Gastrocnemius medialis (tissue), 4 donors: Measurements from ENCODE around the gene IGSF21. TPM values are rescaled to one million over a fixed set of nuclear protein-coding genes. Genes with fewer than 3 reads are reported as not detected.

Experiments
- ATAC-seq, 2 donors: fragments of 150-250 bp; one replicate each; pipeline ENCODE4 v1.9.1; 2016
- DNase-seq, 2 donors: peaks; one replicate each; pipeline ENCODE4 v3.0.0-alpha.2; 2019
- H3K27ac ChIP-seq, 4 donors: fragments of 200-600 bp; sonication (generic); 1 replicate in 1 of 4; 2 replicates in 3 of 4; pipeline ENCODE4 v1.5.1; 2016 to 2018; ENCODE audit warnings: mild to moderate bottlenecking in 2 of 4, moderate library complexity in 1 of 4
- H3K27me3 ChIP-seq, 3 donors: fragments of 200-600 bp; sonication (generic) in 2 of 3; 1 replicate in 1 of 3; 2 replicates in 2 of 3; pipeline versions ENCODE4 v1.5.1 to v1.6.0; 2016 to 2019; ENCODE audit warnings: mild to moderate bottlenecking in 1 of 3, moderate library complexity in 1 of 3
- H3K36me3 ChIP-seq, 2 donors: fragments of 200-600 bp; sonication (generic) in 1 of 2; one replicate each; pipeline ENCODE4 v1.5.1; 2017 to 2018
- H3K4me1 ChIP-seq, 2 donors: fragments of 200-600 bp; sonication (generic) in 1 of 2; one replicate each; pipeline ENCODE4 v1.5.1; 2016 to 2017; ENCODE audit warnings: mild to moderate bottlenecking in 2 of 2
- H3K4me3 ChIP-seq, 4 donors: fragments of 200-600 bp; sonication (generic) in 3 of 4; 1 replicate in 1 of 4; 2 replicates in 3 of 4; pipeline ENCODE4 v1.5.1; 2016 to 2019; ENCODE audit warnings: mild to moderate bottlenecking in 2 of 4
- H3K9me3 ChIP-seq, 3 donors: fragments of 200-600 bp; sonication (generic) in 2 of 3; 1 replicate in 1 of 3; 2 replicates in 2 of 3; pipeline ENCODE4 v1.5.1; 2016 to 2019
- CTCF ChIP-seq, 5 experiments: fragments of 450-650 bp in 3 of 5; fragments of 200-600 bp in 2 of 5; sonication (generic) in 2 of 5; IDR thresholded peaks in 4 of 5; conservative IDR thresholded peaks in 1 of 5; 1 replicate in 4 of 5; 2 replicates in 1 of 5; pipeline ENCODE4 v1.5.1; 2016 to 2019; ENCODE audit warnings: antibody characterized with exemption in 5 of 5, mild to moderate bottlenecking in 3 of 5, moderate library complexity in 3 of 5
- POLR2A ChIP-seq, 2 donors: fragments of 450-650 bp; IDR thresholded peaks; one replicate each; pipeline ENCODE4 v1.6.1; 2017; ENCODE audit warnings: antibody characterized with exemption in 2 of 2, mild to moderate bottlenecking in 2 of 2, moderate library complexity in 2 of 2
- in situ Hi-C, 4 donors: fragments of 200-750 bp; cut with MboI; loops; one replicate each; pipeline versions ENCODE4 v1.15.0 to v1.8.0; 2017; ENCODE audit warnings: low sequenced_read_pairs in 4 of 4
- intact Hi-C: fragments of 100-400 bp; cut with DNase I; formaldehyde crosslinking; loops from one replicate; pipeline ENCODE4 v1.15.1; 2023; ENCODE audit warnings: low total_unique reads
- total RNA-seq, 4 donors: library from RNA; depleted of rRNA; stranded (reverse); fragments of >200 nt; gene quantifications; one replicate each; pipeline versions ENCODE4 v1.1.0 to v1.2.3, GENCODE V29; 2016

IGSF21 gene
- total RNA-seq, 4 donors from 2014 or later, result 0.32 to 0.66 (median 0.53) TPM

GRCh38 chr1:18166929-18167328 is 59.3 kb downstream of the IGSF21 start:
- intact Hi-C loops (no loop called here), in situ Hi-C loops (no loop called here)
- TF ChIP-seq CTCF (IDR thresholded peaks at IDR 0.05 in 4 of 5, conservative IDR thresholded peaks at IDR 0.05 in 1 of 5) (no peak), POLR2A (IDR thresholded peaks at IDR 0.05) (no peak)
- Histone ChIP-seq H3K4me3 (no peak overlapping the region), H3K4me1 (no peaks in the 10 kb centered on the region), H3K9me3 (no peaks in the 10 kb centered on the region), H3K36me3 (no peaks in the 10 kb centered on the region), H3K27ac (no peak overlapping the region), H3K27me3 (peaks cover 0 to 16% (median 8%) of the 10 kb centered on the region in 3 donors)
- DNase-seq, result no peak
- ATAC-seq, result no peak

- Histone ChIP-seq H3K36me3 (no peaks in the 10 kb centered on the region), H3K27me3 (peaks cover 3 to 25% (median 14%) of the 10 kb centered on the region in 3 donors), H3K4me1 (no peaks in the 10 kb centered on the region), H3K27ac (no peak overlapping the region), H3K4me3 (no peak overlapping the region), H3K9me3 (no peaks in the 10 kb centered on the region)
- TF ChIP-seq POLR2A (IDR thresholded peaks at IDR 0.05) (no peak), CTCF (IDR thresholded peaks at IDR 0.05 in 4 of 5, conservative IDR thresholded peaks at IDR 0.05 in 1 of 5) (no peak)
- no peak for ATAC-seq
- intact Hi-C loops, result no loop called here
- DNase-seq, result no peak
- in situ Hi-C loops, result no loop called here
Observed at GRCh38 chr1:18170444-18170843, 62.8 kb downstream of the IGSF21 start.

GRCh38 chr1:18174037-18174436 is 66.4 kb downstream of the IGSF21 start:
- in situ Hi-C loops, result no loop called here
- Histone ChIP-seq H3K36me3 (no peaks in the 10 kb centered on the region), H3K4me3 (no peak overlapping the region), H3K27me3 (peaks cover 15 to 43% (median 20%) of the 10 kb centered on the region in 3 donors), H3K4me1 (no peaks in the 10 kb centered on the region), H3K27ac (no peak overlapping the region), H3K9me3 (no peaks in the 10 kb centered on the region)
- intact Hi-C loops, result no loop called here
- no peak for DNase-seq
- no peak for TF ChIP-seq POLR2A (IDR thresholded peaks at IDR 0.05)
- ATAC-seq, result no peak

GRCh38 chr1:18175051-18175450 is 67.5 kb downstream of the IGSF21 start:
- H3K36me3 ChIP-seq, result no peaks in the 10 kb centered on the region
- no peak overlapping the region for H3K4me3 ChIP-seq
- H3K9me3 ChIP-seq, result no peaks in the 10 kb centered on the region
- no peak for DNase-seq
- in situ Hi-C loops (no loop called here), intact Hi-C loops (no loop called here)
- H3K4me1 ChIP-seq, result no peaks in the 10 kb centered on the region
- peaks cover 22 to 39% (median 23%) of the 10 kb centered on the region in 3 donors for H3K27me3 ChIP-seq
- no peak overlapping the region for H3K27ac ChIP-seq
- no peak for ATAC-seq
- TF ChIP-seq POLR2A (IDR thresholded peaks at IDR 0.05) (no peak), CTCF (IDR thresholded peaks at IDR 0.05 in 4 of 5, conservative IDR thresholded peaks at IDR 0.05 in 1 of 5) (no peak)

GRCh38 chr1:18175530-18176377 is 68.2 kb downstream of the IGSF21 start:
- intact Hi-C loops (no loop called here), in situ Hi-C loops (no loop called here)
- no peak overlapping the region for H3K27ac ChIP-seq
- TF ChIP-seq POLR2A (IDR thresholded peaks at IDR 0.05), result no peak
- no peak for TF ChIP-seq CTCF (IDR thresholded peaks at IDR 0.05 in 4 of 5, conservative IDR thresholded peaks at IDR 0.05 in 1 of 5)
- no peaks in the 10 kb centered on the region for H3K9me3 ChIP-seq
- H3K4me3 ChIP-seq, result no peak overlapping the region
- H3K4me1 ChIP-seq, result no peaks in the 10 kb centered on the region
- H3K27me3 ChIP-seq, result peaks cover 22 to 37% (median 23%) of the 10 kb centered on the region in 3 donors
- H3K36me3 ChIP-seq, result no peaks in the 10 kb centered on the region
- ATAC-seq, result no peak
- DNase-seq, result no peak
